T-helper 1 cell (primary cell): ENCODE data around the gene COX7C.
A peak's percentile ranks its signal among the peaks of the same experiment; 100 is the strongest.
"Not testable (repeated sequence)": the region's sequence is repeated elsewhere in the genome, so short reads cannot be mapped to it uniquely, and the experiment has no call there.

Experiments used
- DNase-seq, 5 donors: peaks; one replicate each; pipeline ENCODE4 v3.0.0-alpha.2; 2012 to 2020
- total RNA-seq, 4 donors: gene quantifications; one replicate each; lab custom pipeline; 2026; lab: John Stamatoyannopoulos, UW

Gene COX7C, protein sequence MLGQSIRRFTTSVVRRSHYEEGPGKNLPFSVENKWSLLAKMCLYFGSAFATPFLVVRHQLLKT
- 124 to 153 (median 146) reads per million in 4 donors for total RNA-seq

DNA sequence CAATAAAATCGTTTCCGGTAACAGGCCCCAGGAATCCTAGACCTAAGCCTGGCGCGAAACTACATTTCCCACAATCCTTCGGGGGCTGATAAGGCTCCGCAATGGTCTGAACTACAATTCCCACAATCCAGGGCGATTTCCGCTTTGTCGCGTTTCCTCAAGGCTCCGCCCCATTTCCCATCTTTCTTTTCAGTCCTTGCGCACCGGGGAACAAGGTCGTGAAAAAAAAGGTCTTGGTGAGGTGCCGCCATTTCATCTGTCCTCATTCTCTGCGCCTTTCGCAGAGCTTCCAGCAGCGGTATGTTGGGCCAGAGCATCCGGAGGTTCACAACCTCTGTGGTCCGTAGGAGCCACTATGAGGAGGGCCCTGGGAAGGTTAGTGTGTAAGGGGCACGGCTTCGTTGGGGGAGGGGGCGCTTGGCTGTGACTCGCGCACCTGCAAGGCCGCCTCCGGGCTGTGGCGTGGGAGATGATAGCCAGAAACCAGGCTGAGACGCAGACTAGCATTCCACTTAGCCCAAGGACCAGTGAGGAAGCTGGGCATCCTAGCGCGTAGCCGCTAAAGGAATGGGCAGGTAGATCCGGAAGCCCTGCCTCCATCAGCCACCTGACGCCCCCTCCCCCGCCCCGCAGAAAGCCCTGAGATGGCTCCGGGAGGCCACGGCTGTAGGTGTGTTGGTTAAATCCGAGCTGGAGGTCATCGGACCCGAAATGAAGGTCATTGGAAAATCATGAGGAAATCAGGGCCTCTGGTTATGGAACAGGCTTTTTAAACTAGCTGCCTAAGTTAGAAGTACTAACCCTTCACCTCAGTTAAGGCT lies at the start of gene COX7C:
TSS of gene COX7C (plus strand) at position 186 of the 821 bp plus-strand sequence. CDS start at position 301, 115 bp downstream.
- DNase-seq = peak; percentile 74 to 96 (median 89)

- DNase-seq = not testable (repeated sequence)
These were observed 48.0 kb upstream of the COX7C start for GRCh38 chr5:86569522-86570426.

GRCh38 chr5:86570427-86571083 lies 47.2 kb upstream of the COX7C start:
- no peak for DNase-seq

DNA sequence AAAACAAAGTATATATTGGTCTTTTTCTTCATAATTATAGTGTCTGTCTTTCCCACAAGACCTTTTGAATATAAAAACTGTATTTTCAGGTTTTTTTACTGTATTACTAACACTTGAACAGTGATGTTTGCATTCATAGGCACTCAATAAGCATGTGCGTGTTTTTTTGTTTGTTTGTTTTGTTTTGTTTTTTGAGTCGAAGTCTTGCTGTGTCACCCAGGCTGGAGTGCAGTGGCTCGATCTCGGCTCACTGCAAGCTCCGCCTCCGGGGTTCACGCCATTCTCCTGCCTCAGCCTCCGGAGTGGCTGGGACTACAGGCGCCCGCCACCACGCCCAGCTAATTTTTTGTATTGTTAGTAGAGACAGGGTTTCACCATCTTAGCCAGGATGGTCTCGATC lies 46.6 kb upstream of the COX7C start:
- DNase-seq = not testable (repeated sequence)

DNA sequence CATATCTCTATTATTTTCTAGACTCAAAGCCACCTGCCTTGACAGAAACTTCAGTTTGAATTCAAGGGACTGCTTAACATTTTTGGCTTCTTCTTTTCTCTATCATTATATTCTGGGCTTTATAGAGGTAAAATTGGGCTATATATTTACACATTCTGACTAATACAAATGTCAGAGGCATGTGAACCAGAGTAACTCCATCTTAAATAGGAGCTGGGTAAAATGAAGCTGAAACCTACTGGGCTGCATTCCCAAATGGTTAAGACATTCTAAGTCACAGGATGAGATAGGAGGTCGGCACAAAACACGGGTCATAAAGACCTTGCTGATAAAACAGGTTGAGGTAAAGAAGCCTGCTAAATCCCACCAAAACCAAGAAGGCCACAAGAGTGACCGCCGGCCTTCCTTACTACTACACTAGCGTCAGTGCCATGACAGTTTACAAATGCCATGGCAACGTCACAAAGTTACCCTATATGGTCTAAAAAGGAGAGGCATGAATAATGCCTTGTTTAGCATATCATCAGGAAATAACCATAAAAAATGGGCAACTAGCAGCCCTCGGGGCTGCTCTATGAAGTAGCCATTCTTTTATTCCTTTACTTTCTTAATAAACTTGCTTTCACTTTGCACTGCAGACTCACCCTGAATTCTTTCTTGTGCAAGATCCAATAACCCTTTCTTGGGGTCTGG lies 44.8 kb upstream of the COX7C start:
- no peak for DNase-seq

DNA sequence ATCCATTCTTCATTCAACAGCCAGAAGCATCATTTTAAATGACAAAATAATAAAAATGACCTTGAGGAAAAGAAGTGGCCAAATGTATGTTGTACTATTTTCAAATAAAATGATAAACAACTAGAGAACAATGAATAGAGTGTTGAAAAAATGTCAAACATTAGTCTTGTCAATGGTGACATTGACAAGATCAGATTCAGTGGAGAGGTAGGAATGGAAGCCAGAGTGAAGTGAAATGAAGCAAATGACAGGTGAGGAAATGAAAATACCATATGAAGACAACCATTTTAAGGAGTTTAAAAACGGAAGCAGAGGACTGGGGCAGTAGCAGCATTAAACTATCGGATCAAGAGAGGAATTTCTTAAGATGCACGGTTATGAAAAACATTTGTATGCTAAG lies 38.2 kb upstream of the COX7C start:
- DNase-seq = no peak

DNA sequence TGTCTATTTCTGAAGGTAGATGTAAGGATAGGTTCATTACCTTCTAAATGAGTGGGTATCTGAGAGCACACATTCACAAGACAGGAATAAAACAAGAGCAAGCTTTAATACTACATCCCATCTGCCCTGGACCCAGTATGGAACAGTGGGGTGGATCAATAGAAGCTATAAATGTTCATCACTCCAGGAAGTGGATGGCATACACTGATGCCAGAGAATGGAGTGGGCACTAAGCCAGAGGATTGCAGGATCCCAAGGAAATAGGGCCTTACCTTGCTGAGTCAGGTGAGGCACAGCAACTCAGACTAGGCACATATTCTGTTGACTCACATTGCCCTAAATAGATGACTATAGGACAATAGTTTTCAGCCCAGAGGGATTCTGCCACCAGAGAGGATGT lies 21.3 kb upstream of the COX7C start:
- DNase-seq = no peak

GRCh38 chr5:86605881-86606280 lies 11.9 kb upstream of the COX7C start:
- DNase-seq = no peak

DNA sequence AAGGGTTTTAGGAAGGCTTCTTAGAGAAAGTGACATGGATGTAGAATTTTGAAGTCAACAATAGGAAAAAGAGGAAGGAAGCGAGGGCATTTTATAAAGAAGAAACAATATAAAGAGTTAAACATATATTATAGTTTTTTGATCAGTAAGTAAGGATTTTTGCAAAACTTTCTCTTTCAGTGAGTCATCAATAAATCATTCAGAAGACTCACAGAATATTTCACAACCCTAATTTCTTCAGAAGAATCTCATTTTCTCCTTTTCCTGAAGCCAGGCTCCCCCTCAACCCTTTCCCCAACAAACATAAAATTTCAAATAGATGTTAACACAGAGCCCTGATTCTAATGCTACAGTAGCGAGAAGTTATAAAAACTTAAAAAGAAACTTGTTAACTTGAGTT lies 4.3 kb upstream of the COX7C start:
- DNase-seq = no peak

DNA sequence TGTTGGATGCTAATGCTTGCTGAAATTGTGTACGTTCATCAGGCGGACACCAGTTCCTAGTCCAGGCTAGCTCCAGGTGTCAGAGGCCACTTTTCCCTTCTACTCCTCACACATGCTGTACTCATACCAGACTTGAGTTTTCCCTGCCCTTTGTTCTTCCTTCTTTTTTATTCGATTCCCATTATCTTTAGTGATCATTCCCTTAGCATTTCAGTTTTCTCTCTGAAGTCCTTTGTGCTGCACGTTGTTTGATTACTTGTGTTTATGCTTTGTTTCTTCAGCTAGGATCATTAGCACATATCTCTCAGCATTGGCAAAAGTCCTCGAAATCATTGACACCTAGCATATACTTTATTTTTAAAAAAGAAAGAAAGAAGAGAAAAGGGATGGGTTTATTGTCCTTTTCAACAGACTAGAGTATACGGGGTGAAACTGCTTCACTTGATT lies 409 bp upstream of the COX7C start:
- DNase-seq = peak in 1 of 5 donors; percentile 1

GRCh38 chr5:86623785-86624483 lies 6.2 kb downstream of the COX7C start:
- DNase-seq = no peak

DNA sequence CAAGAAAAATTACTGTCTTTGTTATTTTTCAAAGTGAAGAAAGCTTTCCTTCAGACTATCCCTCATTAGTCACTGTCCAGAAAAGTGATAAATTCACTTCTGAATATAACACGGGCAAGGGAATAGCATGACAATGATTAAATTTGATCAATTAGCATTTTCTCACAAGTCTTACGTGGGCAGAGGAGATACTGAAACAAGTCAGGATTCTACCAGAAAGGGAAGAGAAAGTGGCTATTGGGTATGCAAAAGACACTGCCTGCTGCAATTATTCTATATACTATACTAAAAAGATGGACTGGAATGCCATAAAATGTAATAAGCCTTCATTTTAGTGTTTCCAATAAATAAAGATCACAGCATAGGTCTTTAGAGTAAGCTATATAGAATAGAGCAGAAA lies 7.4 kb downstream of the COX7C start:
- no peak for DNase-seq

DNA sequence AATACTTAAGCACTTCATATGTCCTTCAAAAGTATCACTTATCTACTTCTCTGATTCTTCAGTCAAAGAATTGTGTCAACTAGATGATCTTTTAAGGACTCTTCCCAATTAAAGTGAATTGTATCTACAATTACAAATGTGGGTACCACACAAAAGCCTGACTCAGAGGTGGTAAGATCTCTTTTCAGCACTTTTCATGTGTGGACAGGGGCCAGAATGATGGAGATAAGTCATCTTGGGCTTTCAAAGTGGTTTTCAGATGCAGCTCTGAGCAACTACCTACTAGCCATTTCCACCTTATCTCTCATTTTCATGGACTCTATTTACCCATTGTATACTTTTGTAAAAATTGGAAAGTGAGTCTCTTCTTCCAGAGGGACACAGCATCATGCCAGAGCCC lies 8.4 kb downstream of the COX7C start:
- DNase-seq = no peak

GRCh38 chr5:86631165-86631564 lies 13.4 kb downstream of the COX7C start:
- DNase-seq = no peak

DNA sequence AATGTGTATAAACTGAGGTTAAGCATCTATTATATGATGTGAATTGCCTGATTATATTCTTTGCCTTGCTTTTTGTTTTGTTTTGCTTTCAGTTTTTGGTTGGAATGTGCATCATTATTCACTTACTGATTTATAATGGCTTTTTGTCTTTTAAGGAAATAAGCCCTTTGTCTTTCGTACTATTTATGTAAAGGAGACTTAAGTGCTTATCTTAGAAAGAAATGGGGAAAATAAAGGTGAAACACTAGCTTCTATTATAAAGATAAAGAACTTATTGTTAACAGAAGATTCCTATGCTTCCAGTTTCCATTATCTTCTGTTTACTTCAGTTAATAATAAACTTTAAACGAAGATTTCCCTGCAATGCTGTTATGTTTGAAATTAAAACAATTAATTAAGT lies 23.3 kb downstream of the COX7C start:
- DNase-seq = no peak

GRCh38 chr5:86644843-86645242 lies 27.1 kb downstream of the COX7C start:
- no peak for DNase-seq

- DNase-seq = no peak
These were observed 28.1 kb downstream of the COX7C start for GRCh38 chr5:86645885-86646284.

DNA sequence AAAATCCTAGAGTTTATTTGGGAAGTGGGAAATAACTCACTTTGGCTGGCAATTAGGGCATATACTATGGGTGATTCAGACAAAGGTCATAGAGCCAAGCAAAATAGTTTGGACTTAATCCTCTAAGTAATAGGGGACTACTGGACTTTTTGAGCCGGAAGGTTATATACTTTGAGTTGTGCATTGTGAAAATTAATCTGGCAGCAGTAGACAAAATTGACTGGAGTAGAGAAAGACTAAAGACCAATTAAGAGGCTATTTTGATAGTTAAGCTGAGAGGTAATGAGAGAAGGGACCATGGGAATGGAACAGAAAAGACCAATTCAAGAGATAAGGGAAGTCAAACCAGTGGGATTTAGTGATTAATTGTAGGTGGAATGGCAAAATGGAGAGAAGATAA lies 28.9 kb downstream of the COX7C start:
- DNase-seq = no peak

DNA sequence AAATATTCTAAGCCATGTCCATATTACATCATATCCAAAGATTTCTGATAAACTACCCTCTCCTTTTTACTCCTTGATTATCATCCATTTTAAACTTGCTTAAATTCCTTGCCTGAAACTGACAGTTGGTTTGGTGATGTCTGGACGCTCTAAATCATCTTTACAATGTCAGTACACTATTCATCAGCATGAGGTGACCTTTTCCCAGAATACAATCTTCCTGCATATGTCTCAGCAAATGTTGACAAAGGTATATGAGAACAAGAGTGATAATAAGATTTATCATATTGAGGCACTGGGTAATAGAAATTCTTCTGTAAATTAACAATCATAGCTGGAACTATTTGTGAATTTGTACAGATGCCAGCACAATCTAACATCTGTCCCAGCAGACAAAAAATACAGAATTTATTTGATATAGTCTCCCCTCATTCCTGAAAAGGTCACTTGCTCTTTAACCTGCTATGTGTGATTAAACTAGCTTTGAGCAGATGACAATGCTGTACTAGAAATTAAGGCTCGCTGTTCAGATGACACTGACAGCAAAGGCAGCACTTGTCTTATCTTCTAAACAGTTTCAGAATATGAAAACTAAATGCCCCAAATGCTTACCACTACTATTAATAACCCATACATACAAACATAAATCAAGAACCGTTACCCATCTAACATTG lies 32.2 kb downstream of the COX7C start:
- DNase-seq = no peak

DNA sequence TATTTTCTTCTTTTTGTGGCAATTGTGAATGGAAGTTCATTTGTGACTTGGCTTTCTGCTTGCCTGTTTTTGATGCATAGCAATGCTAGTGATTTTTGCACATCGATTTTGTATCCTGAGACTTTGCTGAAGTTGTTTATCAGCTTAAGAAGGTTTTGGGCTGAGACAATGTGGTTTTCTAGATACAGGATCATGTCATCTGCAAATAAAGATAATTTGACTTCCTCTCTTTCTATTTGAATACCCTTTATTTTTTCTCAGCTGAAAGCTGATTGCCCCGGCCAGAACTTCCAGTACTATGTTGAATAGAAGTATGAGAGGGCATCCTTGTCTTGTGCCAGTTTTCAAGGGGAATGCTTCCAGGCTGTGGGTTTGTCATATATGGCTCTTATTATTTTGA lies 43.0 kb downstream of the COX7C start:
- DNase-seq = not testable (repeated sequence)

- no peak for DNase-seq
These were observed 46.4 kb downstream of the COX7C start for GRCh38 chr5:86664173-86664572.
